Activated CD4-positive, CD25-positive, alpha-beta regulatory T cell treated with anti-CD3 and anti-CD28 coated beads, Interleukin-2, amount 50 U/mL, for 16 hours (primary cell): ENCODE results near the gene DLX5.
"Not testable (repeated sequence)": the region's sequence is repeated elsewhere in the genome, so short reads cannot be mapped to it uniquely, and the experiment has no call there.

Experiments used
- DNase-seq: peaks from one replicate; pipeline ENCODE4 v3.0.0-alpha.2; 2020; ENCODE audit warnings: low read depth, low spot score

Gene DLX5

DNA sequence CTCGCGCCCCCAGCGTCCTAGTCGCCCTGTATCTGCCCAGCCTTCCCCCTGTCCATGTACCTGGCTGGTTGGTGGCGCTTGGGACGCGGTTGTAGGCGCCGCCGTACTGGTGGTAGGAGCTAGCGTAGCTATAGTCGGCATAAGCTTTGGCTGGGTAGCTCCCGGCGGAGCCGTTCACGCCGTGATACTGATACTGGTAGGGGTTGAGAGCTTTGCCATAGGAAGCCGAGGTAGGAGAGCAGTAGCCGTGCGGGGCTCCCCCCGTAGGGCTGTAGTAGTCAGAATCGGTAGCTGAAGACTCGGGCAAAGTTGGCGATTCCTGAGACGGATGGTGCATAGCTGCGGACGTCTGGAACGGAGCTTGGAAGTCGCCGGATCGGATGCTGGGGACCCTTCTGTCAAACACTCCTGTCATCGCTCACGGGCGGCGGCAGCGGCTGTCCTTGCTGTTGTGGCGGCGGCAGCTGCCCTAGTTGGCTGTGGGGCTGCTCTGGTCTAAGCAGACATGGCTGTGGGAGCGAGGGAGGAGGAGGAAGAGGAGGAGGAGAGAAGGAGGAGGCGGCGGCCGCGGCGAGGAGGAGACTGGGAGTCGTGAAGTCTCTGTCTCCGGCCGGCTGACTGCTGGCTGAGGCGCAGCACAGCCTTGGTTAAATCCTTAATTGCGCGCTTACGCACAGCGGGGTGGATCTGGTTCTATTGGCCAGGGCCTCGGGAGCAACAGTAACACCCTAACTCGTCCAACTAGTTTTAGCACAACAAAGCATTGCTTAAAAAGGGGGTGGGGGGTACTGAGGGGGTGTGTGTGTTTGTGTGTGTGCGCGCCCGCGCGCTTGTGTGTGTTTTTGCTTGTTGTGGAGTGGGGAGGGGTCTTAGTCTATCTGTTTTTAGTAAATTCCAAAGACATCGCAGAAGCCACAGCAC, at the start of gene DLX5:
TSS of gene DLX5 (minus strand) at position 623 of the 921 bp plus-strand sequence. CDS start at position 415, 208 bp downstream.
- DNase-seq: no peak

DNA sequence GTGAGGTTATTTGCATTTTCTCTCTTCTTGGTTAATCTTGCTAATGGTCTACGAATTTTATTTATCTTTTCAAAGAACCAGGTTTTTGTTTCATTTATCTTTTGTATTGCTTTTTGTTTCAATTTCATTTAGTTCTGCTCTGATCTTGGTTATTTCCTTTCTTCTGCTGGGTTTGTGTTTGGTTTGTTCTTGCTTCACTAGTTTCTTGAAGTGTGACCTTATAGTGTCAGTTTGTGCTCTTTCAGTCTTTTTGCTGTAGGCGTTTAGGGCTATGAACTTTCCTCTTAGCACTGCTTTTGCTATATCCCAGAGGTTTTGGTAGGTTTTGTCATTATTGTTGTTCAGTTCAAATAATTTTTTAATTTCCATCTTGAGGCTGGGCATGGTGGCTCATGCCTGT, 47.4 kb upstream of the DLX5 start:
- DNase-seq: not testable (repeated sequence)

DNA sequence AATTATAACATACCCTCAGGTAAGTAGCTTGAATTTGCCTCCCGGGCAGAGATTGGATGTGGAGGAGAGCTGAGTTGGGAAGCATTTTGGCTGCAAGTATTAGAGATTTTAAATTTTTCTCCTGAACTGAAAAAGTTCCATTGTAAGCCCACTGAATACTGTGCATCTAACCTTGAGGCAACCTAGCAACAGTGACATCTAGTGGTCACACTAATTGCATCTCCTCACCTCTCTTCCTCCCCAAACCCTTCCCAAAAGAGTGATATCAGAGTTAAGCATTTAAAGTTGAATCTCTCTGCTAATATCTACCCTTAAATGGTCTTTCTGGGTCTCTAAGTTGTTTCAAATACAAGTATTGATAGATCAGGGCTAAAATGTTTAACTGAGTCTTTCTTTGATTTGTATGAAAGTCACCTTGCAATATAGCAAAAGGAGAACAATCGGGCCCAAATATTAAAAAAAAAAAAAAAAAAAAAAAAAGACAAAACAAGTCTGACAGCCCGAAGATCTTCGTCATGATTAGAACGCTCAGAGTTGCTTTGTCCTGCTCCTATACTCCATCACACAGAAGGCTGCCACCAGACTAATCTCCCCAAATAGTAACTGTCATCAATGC, 40.4 kb upstream of the DLX5 start:
- no peak for DNase-seq

DNA sequence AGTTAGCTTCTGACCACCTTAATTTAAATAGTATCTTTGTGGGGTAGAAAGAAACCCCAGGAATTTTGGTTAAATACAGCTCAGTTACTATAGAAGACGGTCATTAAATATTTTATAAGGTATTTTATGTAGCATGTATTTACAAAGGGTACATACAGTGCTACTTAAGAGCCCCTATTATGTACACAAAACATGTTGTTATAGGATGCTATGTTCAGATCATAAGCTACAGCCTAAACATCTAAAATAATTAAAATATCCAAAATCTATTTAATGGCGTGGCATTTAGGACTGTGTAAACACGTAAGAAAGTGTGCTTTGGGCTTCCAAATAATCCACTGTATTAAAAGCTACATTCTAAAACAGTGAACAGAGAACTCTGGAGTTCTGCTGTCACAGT, 39.4 kb upstream of the DLX5 start:
- no peak for DNase-seq

DNA sequence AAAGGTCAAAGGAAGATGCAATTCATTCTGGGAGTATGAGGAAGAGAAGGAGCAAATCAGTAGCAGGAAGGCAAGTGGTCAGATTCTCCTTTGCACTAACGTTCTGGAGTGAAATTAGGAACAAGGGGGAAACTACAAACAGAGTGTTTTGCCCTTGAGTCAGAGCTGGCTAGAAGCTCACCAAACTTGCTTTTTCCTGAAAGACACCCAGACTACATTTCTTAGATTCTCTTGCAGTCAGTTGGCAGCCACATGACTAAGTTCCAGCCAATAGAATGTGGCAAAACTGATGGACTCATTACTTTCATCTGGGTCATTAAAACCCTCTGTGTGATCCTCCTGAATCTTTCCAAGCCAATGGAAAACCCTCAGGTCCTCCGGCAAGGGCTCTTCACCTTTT, 18.6 kb upstream of the DLX5 start:
- no peak for DNase-seq

DNA sequence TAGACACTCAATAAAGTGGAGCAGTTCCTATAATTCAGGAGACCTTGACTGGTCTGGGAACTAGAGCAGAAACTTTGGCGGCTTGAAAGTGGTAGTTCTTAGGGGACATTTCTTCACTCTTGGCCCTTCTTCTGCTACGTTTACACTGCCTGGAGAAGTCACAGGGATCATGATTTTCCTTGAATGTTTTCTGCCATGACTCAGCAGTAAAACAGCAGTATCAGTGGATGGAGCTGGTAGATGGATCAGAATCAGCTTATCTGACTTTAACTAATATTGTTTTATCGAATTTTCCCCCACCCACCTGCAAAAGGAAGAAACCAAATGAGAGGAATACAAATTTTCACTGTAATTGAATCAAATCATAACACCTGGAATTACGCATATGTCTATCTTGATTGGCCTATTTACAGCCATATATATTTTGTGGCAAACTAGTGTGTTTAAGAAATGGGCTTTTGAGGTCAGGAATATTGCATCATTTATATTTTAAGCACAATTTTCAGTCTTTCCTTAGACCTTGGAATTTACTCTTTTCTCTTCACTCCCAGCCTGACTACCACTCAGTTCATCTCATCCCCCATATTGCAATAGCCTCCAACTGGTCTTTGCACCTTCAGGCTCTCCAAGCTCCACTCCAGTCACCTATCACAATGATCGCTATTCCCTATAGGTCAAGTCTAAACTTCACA, 14.9 kb upstream of the DLX5 start:
- no peak for DNase-seq

DNA sequence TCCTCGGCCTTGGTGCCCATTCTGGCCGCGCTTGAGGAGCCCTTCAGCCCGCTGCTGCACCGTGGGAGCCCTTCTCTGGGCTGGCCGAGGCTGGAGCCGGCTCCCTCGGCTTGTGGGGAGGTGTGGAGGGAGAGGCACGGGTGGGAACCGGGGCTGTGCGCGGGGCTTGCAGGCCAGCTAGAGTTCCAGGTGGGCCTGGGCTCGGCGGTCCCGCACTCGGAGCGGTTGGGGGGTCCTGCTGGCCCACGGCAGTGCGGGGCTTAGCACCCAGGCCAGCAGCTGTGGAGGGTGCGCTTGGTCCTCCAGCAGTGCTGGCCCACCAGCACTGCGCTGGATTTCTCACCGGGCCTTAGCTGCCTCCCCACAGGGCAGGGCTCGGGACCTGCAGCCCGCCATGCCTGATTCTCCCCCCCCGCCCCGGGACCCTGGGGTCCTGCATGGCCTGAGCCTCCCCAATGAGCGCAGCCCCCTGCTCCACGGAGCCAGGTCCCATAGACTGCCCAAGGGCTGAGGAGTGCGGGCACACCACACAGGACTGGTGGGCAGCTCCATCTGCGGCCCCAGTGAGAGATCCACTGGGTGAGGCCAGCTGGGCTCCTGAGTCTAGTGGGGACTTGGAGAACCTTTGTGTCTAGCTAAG, 9.7 kb upstream of the DLX5 start:
- DNase-seq: not testable (repeated sequence)

DNA sequence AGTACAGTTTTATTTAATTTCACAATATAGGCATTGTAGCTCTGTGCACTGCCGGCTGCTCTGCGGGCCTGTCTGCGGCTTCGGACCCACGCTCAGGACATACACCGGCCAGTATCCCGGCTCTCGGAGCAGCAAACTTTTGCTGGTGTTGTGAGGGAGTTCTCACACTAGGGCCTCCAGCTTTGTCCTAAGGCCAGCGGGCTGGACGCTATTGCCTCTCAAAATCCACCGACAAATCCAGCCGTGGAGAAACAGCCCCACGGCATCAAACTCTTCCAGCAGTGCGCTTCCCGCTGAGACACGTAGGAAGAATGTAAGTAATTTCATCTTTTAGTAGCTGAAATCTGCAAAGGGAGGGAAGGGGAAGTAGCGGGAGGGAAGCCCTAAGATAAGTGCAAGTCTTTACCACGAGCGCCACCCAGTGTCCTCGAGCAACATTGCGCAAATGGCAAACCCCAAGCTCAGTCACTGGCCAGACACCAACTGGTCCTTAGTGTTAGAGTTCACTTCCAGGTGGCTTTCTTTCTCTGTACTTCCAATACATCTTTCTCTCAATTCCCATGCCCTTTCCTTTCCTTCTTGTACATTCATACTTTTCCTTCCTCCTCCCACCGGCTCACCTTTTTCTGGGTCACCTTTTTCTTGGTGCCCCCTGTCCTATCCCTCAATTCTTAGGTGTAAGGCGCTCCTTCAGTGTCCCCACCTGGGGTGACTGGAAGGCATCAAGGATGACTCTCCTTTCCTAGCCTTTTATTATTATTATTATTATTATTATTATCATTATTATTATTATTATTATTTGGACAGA, 3.0 kb upstream of the DLX5 start:
- peak; percentile 21 for DNase-seq

DNA sequence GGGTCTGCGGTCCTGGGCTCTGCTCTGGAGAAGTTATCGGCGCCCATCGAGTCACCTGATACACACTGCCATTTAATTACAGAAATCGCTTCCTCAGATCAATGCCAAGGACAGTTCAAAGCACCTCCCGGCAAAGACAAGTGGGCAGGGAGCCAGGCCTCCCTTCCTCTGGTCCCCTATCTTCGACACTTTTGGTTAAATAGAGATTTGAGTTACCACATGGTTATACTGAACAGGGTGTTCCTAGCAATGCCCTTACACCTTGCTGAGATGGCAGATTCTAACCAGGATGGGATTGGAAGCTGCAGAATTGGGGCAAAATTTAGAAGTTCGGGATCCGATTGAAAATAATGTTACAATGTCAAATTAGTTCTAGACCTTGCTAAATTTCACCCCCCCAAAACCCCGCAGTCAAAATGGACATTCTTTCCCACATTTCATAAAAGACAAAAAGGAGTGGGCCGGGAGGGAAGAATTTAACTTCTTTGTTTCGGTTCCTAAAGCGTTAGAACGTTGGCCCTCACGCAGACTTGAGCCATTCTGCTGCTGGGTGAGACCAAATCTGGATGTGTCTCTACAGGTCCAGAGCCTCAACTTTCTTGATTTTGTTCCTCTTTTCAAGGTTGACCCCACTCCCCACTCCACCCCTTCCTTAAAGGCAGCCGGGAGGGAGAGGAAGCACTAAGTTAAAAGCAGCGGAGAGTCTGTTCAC, 2.2 kb upstream of the DLX5 start:
- no peak for DNase-seq

DNA sequence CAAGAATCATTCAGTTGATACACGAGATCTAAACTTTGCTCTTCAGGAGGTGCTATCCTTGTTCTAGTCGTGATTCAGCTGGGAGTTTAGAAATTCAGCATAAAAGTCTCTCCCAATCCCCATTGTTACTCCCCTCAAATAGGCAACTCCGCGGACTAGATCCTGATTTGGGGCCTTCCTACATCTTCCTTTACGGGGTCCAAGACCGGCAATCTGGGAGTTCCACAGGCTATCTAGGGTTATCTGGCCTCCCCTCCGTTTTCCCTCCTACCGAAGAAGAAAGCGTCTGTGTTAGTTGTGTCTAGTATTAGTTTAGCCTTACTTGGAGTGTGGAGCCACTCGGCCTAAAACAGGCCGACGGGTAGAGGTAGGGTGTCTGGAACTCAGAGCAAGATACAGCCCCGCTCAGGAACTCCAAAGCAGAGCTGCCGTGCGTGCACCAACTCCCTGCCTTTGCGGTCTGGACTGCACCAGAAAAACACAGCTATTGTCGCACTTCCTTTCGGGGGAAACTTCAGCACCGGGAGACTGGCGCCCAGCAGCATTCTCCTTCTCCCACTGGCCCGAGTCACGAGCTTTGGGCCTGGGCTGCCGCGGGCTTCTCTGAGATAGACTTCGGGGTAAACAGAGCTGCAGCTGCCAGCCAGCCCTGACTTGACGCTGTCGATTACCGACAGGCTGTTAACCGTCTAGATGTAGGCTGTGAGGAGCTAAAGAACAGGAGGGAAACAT, 1.5 kb upstream of the DLX5 start:
- no peak for DNase-seq

DNA sequence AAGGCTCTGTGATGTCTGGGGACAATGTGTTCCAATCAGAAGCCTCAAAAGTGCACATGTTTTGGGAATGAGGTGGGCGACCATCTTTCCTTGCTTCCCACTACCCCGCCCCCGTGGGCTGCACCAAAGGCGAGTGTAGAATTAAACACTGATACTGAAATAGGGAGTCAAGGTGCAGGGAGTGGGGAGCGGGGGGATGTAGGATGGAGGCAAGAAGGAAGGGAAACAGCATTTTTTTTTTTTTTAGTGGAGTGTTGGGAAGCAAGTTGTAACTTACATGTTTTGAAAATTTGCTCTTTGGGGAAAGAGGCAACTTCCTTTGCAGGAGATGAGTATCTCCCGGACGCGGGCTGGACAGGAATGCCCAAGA, 484 bp upstream of the DLX5 start:
- DNase-seq: no peak

DNA sequence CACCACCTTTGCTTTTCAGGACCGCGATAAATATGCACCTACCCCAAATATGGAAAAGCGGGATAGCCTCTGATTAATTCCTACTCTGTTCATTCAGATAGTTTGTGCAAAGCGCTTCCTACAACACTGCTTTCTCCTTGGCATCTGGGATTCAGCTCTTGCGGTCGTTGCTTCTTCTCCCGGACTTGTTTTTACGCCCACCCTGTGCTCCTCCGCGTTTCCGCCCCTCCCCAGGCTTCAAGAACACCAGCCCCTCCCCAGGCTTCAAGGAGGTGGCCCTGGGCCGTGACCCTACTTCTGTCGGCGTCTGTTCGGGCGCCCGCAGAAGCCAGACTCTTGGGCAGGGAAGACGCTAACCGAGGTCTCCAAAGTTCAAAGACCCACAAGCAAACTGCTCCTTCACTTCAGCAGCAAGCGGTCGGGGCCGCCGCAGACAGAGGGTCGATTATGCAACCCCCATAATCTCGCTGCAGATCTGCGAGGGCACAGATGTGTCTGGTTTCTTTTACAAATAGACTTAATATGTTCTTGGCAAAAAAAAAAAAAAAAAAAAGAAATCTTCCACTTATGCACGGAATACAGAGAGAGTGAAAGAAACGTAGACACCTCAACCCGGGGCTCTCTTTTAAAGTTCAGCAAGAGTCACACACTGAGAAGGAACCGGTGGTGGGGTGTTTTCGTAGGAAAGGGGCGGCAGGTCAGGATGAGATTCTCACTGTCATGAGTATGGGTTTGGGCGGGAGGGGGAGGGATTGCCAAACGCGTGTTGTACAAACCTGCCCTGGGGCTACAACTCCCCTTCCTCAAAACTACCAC, 1.9 kb downstream of the DLX5 start:
- DNase-seq: no peak

DNA sequence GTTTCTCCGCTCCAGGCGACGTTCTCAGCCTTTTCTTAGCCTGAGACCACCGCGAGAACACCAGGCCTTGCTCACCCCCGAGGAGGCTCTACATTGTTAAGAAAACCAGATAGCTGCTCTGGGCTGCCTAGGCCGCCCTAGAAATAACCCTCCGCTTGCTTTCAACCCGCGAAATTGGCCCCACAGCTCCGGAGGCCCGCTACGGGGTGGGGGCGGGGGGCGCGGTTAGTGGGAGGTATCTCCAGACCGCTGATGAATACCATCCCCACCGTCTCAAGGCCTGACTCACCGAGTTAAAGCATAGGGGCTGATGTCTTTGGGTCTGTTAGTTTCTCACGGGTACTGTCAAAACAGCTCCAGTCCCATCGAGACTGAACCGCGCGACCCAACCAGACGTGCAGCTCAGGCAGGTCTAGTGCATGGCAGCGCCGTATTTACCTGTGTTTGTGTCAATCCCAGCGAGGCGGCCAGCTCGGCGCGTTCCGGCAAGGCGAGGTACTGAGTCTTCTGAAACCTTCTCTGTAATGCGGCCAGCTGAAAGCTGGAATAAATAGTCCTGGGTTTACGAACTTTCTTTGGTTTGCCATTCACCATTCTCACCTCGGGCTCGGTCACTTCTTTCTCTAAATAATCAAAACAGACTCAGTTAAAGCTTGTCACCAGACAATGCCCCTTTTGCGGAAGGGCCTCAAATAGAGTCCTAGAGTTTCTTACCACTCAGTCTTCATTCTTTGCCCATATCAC, 2.7 kb downstream of the DLX5 start:
- DNase-seq: no peak

DNA sequence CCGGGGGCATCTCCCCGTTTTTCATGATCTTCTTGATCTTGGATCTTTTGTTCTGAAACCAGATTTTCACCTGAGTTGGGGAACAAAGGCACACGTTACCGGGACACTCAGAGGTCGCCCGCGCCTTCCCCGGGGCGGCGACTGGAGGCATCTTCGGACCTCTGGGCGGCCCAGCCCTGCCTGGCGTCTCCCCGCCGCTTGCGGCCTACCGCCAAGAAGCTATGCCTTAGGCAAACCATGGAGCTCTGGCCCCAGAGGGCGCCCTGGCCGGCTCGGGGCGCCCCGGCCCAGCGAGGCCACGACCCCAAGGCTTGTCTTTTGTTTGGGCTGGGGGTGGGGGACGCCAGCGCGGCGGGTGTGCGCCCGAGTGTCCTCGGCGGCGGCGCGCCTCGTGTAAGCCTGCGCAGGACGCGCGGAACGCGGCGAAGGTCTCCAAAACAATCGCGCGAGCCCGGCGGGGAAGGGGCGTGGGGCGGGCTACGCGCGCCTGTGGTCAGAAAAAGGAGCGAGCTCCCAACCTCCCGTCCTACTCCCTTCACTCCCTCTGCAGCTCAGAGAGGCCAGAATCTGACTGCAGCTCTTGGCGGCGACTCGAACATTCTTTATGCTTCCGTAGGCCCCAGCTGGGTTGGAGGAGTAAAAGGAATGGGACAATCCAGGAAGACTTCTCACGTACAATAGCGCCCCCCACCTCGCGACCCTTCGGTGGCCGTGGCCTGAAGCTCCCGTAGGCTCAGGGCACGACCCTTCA, 3.5 kb downstream of the DLX5 start:
- DNase-seq: no peak

DNA sequence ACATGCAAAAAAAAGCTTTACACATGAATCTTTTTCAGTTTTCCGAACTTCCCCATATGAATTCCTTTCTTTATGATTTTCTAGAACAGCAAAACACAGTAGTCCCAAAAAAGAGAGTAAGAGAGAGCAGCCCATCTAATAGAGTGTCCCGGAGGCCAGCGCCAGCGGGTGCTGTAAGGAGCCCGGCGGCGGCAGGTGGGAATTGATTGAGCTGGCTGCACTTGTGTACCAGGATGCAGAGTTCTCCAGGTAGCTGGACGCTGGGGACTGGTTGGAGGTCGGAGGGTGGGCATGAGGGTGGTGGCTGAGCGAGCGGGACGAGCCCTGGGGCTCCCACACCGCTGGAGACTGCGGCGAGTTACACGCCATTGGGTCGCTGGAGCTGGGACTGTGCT, 4.0 kb downstream of the DLX5 start:
- no peak for DNase-seq

DNA sequence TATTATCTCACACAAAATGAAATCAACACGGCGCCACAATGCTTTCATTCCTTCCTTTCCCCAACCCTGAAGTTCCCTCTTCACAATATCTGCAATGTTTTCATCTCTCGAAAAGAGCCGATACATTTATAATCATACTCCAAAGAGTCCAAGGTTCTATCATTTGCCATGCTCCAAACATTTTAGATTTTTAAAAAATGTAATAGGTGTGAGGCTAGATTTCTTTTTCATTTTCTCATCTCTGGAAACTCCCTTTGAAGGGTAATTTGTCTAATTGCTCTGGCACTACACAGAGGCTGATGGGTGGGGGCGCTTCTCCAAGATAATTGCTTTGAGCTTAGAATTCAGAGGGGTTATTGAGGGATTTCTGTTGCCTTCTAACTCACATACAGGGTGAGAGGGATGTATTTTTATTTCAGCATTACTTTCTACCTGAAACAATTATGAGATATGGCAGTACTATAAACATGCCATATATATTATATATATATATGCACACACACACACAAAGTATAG, 4.9 kb downstream of the DLX5 start:
- DNase-seq: no peak

DNA sequence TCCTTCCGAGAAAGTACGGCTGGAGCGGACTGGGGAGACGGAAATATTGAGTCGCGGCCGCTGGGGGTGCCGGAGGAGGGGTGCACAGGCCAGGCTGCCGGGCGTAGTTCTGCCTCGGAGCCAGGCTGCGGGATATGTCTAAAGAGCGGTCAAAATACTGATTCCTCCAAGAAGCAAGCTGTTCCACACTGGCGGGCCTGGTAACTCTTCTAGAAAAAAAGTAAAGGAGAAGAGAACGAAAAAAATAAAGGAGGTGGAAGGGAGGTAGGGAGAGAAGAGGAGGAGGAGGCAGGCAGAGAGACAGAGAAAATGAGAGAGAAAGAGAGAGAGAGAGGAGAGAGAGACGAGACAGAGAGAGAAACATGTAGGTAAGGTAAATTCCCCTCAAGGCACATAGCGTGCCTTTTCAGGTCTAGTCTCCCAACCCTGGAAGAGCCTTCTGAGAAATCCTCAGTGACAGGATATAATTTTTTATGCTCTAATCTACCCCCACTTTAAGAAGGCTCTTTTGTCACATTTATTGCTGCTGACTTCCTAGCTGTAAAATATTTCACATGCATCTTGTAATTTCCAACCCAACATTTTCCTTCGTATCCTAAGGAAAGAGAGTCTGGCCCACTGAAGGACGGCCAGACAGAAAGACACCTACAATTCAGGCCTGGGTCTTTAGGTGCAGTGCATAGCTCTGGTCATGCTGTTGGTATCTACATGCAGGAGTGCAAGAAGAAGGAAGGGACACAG, 5.7 kb downstream of the DLX5 start:
- no peak for DNase-seq
